ENCODE data around the gene ZNF117. TPM values are rescaled to one million over a fixed set of nuclear protein-coding genes. Genes with fewer than 3 reads are reported as not detected.

The ZNF117 gene
- total and polyA plus RNA-seq, 9 of the 15 experiments (the other 6 are each of a cell fraction or from before 2014, with no cell fraction given) = 2.5 to 18.9 (median 14.1) TPM

DNA sequence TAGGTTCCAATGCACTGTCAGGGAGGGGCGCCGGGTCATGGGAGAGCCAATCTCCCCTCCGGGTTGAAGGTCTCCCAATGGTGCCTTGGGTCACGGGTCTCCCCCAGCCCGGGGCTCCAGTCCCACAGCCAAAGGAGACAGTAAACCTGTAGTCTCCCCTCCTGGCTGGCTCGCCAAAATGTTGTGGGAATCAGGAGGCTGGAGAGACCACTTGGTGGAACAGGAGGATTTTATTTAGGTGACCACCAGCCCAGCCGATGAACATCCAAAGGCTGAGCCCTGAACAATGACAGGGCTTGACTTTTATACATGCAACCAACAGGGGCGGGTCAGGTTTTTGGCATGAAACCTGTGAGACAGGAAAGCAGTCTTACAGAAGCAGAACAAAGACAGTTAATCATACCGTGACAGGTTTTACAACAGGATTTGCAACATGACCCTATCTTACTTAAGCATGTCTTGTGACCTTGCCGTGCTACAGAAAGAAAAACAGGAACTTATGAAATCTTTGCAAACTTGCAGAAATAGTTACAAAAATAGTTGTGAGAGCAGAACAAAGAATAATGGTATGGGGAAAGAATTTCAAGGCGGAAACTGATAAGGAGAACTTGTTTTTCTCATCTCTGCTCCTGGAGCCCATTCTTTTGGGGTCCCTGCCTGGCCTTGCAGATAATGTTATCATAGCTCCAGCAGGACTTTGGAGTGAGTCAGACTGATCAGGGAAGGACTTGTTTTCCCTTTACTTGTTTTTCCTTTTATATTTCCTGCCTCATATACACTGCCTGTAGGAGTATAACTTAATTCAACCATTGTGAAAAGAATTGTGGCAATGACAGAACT lies 8.5 kb upstream of the ZNF117 start (continued):
- TF ChIP-seq GATAD2A (IDR thresholded peaks at IDR 0.05) (peak; percentile 82), ZEB2 (IDR thresholded peaks at IDR 0.05) (peak; percentile 94; the same call in 1 of the 2 replicates), ZKSCAN8 (CRISPR knock-in tag; IDR thresholded peaks at IDR 0.05) (peak; percentile 79; the same call in 1 of the 2 replicates), KLF10 (CRISPR knock-in tag; IDR thresholded peaks at IDR 0.05) (no peak), SRSF9 (IDR thresholded peaks at IDR 0.05; ENCODE audit: borderline replicate concordance, low read depth, low read length) (no peak), TGIF2 (CRISPR knock-in tag; IDR thresholded peaks at IDR 0.05) (no peak), ZNF444 (CRISPR knock-in tag; IDR thresholded peaks at IDR 0.05) (no peak), NCOA6 (IDR thresholded peaks at IDR 0.05) (peak; percentile 63; the same call in 1 of the 2 replicates), RB1 (IDR thresholded peaks at IDR 0.05; ENCODE audit: low read depth) (no peak), C11orf30 (IDR thresholded peaks at IDR 0.05; ENCODE audit: low read depth) (peak; percentile 90), ELF2 (CRISPR knock-in tag; IDR thresholded peaks at IDR 0.05) (no peak), TAL1 (IDR thresholded peaks at IDR 0.05) (peak; percentile 100)
- TF ChIP-seq, protein P1, sequence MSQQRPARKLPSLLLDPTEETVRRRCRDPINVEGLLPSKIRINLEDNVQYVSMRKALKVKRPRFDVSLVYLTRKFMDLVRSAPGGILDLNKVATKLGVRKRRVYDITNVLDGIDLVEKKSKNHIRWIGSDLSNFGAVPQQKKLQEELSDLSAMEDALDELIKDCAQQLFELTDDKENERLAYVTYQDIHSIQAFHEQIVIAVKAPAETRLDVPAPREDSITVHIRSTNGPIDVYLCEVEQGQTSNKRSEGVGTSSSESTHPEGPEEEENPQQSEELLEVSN (IDR thresholded peaks at IDR 0.05; ENCODE audit: borderline replicate concordance in 1 of 2, extremely low read depth in 1 of 2, insufficient read depth in 1 of 2, insufficient read length in 1 of 2, low read depth in 1 of 2, low read length in 1 of 2, poor library complexity in 1 of 2, severe bottlenecking in 1 of 2) = no peak
- TF ChIP-seq, protein P2, sequence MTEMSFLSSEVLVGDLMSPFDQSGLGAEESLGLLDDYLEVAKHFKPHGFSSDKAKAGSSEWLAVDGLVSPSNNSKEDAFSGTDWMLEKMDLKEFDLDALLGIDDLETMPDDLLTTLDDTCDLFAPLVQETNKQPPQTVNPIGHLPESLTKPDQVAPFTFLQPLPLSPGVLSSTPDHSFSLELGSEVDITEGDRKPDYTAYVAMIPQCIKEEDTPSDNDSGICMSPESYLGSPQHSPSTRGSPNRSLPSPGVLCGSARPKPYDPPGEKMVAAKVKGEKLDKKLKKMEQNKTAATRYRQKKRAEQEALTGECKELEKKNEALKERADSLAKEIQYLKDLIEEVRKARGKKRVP (CRISPR knock-in tag; IDR thresholded peaks at IDR 0.05) = peak; percentile 96
- TF ChIP-seq, protein P3, sequence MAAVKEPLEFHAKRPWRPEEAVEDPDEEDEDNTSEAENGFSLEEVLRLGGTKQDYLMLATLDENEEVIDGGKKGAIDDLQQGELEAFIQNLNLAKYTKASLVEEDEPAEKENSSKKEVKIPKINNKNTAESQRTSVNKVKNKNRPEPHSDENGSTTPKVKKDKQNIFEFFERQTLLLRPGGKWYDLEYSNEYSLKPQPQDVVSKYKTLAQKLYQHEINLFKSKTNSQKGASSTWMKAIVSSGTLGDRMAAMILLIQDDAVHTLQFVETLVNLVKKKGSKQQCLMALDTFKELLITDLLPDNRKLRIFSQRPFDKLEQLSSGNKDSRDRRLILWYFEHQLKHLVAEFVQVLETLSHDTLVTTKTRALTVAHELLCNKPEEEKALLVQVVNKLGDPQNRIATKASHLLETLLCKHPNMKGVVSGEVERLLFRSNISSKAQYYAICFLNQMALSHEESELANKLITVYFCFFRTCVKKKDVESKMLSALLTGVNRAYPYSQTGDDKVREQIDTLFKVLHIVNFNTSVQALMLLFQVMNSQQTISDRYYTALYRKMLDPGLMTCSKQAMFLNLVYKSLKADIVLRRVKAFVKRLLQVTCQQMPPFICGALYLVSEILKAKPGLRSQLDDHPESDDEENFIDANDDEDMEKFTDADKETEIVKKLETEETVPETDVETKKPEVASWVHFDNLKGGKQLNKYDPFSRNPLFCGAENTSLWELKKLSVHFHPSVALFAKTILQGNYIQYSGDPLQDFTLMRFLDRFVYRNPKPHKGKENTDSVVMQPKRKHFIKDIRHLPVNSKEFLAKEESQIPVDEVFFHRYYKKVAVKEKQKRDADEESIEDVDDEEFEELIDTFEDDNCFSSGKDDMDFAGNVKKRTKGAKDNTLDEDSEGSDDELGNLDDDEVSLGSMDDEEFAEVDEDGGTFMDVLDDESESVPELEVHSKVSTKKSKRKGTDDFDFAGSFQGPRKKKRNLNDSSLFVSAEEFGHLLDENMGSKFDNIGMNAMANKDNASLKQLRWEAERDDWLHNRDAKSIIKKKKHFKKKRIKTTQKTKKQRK (IDR thresholded peaks at IDR 0.05; ENCODE audit: borderline replicate concordance, low read depth, low read length) = no peak
- TF ChIP-seq, protein P4, sequence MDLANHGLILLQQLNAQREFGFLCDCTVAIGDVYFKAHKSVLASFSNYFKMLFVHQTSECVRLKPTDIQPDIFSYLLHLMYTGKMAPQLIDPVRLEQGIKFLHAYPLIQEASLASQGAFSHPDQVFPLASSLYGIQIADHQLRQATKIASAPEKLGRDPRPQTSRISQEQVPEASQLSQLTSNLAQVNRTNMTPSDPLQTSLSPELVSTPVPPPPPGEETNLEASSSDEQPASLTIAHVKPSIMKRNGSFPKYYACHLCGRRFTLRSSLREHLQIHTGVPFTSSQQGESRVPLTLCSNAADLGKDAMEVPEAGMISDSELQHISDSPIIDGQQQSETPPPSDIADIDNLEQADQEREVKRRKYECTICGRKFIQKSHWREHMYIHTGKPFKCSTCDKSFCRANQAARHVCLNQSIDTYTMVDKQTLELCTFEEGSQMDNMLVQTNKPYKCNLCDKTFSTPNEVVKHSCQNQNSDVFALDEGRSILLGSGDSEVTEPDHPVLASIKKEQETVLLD (IDR thresholded peaks at IDR 0.05) = no peak; the same call in 1 of the 2 replicates
- TF ChIP-seq, protein P5, sequence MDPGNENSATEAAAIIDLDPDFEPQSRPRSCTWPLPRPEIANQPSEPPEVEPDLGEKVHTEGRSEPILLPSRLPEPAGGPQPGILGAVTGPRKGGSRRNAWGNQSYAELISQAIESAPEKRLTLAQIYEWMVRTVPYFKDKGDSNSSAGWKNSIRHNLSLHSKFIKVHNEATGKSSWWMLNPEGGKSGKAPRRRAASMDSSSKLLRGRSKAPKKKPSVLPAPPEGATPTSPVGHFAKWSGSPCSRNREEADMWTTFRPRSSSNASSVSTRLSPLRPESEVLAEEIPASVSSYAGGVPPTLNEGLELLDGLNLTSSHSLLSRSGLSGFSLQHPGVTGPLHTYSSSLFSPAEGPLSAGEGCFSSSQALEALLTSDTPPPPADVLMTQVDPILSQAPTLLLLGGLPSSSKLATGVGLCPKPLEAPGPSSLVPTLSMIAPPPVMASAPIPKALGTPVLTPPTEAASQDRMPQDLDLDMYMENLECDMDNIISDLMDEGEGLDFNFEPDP (CRISPR knock-in tag; IDR thresholded peaks at IDR 0.05) = no peak
- TF ChIP-seq, protein P6, sequence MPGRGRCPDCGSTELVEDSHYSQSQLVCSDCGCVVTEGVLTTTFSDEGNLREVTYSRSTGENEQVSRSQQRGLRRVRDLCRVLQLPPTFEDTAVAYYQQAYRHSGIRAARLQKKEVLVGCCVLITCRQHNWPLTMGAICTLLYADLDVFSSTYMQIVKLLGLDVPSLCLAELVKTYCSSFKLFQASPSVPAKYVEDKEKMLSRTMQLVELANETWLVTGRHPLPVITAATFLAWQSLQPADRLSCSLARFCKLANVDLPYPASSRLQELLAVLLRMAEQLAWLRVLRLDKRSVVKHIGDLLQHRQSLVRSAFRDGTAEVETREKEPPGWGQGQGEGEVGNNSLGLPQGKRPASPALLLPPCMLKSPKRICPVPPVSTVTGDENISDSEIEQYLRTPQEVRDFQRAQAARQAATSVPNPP (IDR thresholded peaks at IDR 0.05; ENCODE audit: borderline replicate concordance, insufficient read depth, insufficient read length) = no peak

All from K562 (cell line).